Dedifferentiated amniotic fluid mesenchymal stem cell (primary cell): Measurements from ENCODE around the gene MEF2C.
A peak's percentile ranks its signal among the peaks of the same experiment; 100 is the strongest.
"Not testable (repeated sequence)": the region's sequence is repeated elsewhere in the genome, so short reads cannot be mapped to it uniquely, and the experiment has no call there.

Experiments
- DNase-seq: peaks from one replicate; pipeline ENCODE4 v3.0.0-alpha.2; 2016; ENCODE audit errors: extremely low spot score

MEF2C gene

DNA sequence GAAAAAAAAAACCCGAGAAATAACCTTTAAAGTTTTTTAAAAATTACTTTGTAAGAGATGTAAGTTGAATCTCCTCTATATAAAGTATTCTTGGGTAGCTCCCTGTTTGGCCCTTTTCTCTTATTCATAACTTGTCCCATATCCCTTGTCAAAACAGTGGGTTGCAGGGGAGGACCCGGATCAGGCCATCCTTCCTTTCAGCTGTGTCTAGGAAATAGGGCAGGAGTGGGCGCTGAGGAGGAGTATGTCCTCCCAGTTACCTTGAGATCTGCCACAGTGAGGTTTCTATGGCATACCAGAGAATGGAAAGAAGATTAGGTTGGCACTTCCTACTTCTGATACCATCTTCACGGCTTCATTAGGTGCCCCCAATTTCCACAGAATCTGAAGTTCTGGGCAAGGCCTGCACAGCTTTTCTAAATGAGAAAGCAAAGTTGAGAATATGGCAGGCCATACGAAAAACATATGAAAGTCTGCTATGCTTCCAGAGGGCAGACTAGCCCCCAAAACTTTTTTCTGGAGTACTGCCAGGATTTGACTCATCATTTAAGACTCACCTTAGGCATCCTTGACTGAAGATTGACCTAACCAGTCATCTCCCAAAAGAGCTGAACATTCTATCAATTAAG, 20.3 kb downstream of the MEF2C start:
- no peak for DNase-seq

DNA sequence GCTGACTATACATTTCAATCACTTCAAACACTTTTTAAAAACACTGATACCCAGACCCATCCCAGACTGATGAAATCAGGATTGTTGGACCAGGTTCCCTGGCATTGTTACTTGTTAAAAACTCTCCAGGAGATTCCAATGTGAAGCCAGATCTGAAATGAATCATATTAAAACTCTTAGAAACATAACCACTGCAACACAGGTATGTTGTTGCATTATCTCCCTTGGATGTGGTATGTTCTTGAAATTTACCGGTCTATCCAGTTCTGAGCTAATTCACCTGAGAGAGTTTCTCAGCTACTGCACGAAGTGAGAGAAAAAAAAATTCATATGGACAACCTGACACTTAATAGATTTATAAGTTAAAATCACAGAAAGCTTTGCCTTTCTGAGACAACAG, 21.8 kb downstream of the MEF2C start:
- DNase-seq: no peak

DNA sequence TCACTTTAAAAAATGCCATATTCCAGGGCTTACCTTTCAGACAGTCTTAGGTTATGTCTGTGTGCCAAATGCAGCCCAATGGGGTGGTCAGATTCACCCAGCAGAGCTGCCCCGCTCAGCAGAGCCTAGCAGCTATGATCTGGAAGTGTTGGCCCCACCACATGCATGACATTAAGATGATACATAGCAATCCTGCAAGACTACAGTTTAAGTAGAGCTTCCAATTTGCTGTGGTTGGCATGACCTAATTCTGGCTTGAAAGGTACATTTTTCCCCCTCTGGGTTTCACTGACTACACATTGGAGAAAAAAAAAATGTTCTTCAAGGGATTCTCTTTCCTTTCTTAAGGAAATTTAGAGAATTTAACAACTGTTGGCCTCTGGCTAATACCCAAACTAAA, 22.5 kb downstream of the MEF2C start:
- DNase-seq: no peak

DNA sequence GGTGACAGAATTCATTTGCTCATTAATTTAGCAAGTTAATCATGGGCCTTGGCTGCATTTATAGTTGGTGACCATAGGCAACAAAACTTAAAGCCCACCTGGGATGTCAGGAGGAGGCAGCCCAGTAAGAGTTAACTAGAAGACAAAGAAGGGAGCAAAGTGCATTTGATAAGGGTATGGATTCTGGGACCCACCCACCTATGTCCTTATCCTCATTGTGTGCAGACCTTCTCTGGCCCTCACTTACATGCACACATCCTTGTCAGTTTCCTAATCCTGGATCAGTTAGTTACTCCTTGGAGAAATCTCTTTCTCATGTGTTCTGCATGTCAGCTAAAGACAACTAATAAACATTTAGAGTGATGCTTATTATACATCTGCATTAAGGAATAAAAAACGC, 24.6 kb downstream of the MEF2C start:
- no peak for DNase-seq

DNA sequence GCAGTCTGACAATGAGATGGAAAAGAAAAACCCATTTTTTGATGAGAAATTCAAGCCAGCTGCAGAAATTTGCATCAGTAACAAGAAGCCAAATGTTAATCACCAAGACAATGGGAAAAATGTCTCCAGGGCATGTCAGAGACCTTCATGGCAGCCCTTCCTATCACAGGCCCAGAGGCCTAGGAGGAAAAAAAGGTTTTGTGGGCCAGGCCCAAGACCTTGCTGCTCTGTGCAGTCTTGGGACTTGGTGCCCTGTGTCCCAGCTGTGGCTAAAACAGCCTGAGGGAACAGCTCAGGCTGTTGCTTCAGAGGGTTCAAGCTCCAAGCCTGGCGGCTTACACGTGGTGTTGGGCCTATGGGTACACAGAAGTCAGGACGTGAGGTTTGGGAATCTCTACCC, 26.6 kb downstream of the MEF2C start:
- not testable (repeated sequence) for DNase-seq

DNA sequence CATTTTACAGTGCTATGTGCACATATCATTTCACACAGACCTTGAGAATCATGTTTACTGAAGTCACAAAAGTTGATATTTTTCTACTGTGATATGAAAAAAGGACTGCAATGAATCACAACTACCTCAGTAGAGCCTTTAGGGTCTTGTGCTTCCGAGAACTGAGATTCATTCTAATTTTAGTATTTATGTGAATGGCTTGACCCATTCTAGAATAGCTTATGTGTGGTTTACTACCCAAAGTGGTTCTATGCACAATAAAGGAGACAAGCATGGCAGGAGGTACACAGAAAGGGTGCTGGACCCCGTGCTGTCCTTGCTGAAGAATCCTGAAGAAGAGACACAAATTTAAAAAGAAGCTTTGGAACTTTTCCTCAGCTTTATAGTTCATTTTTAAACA, 28.2 kb downstream of the MEF2C start:
- no peak for DNase-seq

DNA sequence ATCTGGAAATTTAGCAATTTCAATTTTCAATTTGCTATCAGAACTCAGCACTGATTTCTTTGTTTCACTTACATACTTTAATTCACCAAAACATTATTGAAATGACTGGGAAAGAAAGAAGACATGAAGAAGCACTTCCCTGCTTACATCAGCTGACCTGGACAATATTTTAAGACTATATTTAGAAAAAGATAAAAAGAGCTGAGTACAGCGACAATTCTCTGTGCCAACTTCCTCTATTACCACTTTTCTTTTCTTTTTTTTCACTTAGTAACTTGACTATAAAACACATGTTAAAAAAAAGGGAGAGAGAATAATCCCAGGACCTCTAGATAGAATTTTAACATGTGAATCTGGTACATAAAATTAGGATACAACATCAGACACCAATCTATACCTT, 35.6 kb downstream of the MEF2C start:
- no peak for DNase-seq

DNA sequence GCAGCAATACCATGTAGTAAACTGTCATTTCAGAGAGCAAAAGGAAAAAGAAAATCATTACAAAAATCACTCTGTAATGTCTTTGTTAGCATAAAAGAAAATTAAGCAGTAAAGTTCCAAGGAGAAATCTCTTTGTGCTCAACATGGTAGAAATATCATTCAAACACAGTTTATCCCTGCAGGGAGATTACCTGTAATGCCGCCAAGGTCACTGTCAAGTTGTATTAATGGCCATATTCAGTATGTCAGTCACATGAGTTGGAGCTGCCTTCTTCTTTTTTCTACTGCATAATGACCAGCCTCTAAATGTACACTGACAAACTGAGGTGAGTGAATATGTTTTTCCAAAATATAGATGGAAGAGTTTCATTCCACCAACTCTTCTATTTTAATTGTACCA, 36.5 kb downstream of the MEF2C start:
- DNase-seq: no peak

DNA sequence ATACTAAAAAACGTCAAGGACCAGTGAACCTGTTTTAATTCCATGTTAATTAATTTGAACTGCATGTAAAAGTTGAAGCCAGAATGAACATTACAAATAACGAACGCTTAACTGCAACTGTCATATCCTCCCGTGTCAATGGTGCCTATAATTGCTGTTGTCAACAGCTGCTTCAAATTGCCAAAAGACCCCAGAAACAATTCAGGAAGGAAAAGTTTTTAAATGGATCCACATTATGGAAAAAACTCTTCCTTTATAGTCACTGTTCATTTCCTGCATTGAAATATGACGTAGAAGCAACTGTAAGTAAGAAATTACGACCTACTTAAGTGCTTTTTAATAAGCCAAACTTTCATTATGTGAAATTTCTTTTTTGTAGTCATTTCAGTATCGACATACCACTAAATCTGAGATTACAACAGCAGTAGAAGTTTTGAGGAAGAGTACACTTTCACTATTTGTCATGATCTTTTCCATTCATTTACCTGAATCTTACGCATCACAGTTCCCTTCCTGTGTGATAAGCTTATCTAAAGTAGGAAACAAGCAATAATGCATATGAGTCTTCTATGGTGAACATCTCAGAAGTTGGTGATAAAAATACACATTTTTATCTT, 37.8 kb downstream of the MEF2C start:
- DNase-seq: no peak

DNA sequence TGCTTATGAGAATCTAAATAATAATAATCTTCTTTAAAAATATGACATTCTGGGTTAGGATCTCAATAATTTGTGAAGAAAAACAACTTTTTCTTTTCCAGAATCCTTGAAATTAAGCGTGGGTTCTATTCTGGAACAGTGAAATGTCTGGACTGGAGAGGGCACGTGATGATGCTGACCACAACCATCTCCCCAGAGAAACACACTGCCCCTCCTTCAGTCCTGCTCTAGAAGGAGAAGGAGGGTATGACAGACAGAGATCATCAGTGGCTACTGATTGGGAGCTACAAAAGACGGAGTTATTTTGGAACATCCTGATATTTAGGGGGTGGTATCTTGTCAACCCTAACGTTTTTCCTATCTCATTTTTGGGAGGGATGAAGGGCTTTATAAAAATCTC, 40.2 kb downstream of the MEF2C start:
- no peak for DNase-seq

DNA sequence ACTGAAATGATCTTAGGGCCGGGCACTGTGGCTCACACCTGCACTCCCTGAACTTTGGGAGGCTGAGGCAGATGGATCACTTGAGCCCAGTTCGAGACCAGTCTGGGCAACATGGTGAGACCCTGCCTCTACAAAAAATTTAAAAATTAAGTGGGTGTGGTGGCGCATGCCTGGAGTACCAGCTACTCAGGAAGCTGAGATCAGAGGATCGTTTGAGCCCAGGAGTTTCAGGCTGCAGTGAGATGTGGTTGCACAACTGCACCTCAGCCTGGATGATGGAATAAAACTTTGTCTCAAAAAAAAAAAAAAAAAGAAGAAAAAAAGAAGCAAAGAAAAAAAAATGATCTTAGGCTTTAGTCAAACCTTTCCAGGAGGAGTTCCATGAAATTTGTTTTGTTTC, 41.8 kb downstream of the MEF2C start:
- no peak for DNase-seq

DNA sequence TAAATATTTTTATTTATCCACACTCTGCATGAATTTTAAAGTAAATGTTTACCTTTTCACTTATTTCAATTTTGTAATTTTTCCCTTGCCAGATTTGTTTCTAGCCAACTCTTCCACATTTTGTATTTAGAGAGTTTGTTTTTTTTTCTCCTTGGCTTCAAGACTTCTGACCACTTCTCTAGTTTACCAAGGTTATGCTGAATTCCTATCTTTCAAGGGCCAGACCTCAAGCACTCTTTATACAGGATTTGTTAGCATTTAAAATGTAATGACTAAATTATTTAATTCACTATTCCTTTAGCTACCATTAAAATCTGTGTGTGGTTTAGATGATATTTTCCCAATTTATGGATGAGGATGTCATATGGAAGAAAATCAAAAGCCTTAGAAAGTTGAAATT, 42.5 kb downstream of the MEF2C start:
- DNase-seq: no peak

DNA sequence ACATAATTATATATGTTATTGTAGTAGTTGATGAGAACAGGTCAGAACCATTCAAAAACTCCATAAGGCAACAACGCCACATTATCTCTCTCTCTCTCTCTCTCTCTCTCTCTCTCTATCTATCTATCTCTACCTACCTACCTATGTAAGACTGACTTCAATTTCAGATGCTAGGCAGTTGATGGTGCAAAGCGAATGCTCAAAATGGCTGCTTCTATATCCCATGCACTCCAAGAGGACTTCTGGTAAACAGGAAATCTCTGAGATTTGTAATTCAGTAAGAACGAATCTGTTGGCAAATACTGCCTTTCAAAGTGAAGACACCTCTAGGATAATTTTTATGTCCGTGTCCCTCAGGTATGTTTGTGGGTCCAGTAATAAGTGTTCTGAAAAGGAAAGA, 43.7 kb downstream of the MEF2C start:
- DNase-seq: no peak

DNA sequence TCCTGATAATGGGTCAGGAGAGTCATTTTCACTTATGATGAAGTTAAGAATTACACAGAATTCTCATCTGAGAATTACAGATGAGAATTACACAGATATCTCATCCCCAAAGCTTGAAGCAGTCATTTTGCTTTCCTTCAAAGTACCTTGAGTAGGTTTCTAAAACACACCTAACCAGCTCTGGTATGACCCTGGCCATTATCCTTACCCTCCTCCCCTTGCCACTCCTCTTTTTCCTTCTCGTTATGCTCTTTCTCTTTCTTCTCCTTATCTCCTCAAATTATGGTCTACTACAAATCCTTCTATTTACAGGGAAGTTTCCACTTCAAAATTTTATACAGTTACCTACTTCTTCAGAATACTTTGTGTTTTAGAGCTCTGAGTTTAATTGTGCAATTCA, 44.5 kb downstream of the MEF2C start:
- no peak for DNase-seq

DNA sequence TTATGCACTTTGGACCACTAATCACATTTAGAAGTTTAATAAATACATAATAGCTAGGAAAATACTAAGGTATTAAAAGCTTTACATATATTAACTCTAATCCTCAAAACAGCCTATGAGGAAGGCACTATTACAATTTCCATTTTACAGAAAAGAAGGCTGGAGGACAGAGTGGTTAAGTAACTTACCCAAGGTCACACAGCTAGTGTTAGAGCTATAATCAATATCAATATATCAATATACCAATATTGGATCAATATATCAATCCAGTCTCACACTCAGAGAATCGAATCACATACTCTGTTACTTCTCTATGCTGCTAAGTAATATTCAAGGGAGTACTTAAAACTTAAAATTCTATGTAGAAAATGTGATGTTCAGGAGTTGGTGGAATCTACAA, 45.2 kb downstream of the MEF2C start:
- no peak for DNase-seq

DNA sequence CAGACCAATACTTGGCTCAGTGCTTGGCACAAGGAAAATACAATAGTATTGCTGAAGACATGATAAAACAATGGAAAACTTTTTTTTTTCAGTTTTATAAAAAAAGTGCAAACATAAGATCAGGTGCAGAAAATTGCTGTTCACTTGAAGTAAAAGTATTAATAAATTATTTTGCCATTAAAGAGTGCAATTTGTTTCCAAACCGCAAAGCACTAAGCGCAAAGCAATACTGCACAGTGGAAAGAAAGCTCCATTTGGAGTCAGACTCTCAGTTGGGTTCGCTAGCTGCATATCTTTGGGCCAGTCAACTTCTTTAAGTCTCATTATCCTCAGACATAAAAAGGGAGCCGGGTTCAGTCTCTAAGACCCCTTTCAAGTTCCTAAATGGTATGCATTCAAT, 45.8 kb downstream of the MEF2C start:
- no peak for DNase-seq

DNA sequence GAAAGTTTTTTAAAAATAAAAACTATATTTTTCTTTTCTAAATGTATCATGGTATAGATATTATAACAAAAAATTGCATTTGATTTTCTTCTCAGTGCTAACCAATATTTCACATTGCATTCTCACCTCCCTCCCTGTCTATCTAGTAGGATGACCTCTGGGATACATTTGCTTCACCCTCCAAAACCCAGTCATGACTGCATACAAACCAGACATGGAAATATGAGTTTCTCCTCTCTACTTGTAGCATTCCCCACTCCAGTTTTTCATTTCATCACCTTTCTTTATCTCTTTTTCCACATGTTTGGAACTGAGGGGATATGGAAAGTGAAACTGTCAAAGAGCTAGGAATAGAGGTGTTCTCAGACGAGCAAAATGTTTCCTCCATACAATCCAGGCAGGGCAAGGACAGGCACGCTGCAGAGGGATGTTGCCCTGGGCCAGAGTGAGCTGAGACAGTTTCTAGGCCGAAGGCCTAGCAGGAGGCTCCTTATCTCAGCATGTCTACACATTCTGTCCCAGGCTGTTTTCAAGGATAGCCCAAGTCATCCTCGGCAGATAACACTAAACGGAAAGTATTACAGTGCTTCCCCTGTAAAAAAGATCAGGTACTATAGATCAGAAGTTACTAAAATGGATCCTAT, 46.7 kb downstream of the MEF2C start:
- no peak for DNase-seq

DNA sequence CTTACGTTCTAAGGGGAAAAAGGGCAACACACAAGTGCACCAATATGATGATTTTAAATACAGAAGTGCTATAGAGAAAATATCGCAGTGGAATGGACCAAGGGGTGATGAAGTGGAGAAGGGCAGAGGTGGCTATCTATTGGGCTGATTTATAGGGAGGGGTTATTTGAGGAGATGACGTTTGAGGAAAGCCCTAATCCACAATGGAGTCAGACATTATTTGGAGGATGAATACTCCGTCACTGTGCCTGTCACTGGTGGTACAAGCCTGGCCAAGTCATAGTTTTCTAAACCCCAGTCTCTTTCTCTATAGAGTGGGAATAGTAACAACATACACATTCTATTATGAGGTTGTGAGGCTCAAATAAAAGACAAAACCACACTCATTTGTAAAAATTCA, 48.5 kb downstream of the MEF2C start:
- no peak for DNase-seq

DNA sequence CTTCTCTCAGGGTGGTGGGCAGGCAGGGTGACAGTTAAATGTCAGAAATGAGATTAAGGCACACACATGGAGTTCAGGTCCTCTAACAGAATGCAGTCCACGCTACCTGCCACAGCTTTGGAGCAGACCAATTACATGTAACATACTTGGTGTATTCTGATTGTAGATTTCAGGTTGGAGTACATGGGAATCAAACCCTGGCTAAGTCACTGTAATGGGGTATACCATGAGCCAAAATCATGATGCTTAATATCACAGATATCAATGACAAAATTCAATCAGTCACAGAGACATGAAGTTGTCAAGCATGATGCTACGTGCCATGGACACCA, 48.9 kb downstream of the MEF2C start:
- no peak for DNase-seq

DNA sequence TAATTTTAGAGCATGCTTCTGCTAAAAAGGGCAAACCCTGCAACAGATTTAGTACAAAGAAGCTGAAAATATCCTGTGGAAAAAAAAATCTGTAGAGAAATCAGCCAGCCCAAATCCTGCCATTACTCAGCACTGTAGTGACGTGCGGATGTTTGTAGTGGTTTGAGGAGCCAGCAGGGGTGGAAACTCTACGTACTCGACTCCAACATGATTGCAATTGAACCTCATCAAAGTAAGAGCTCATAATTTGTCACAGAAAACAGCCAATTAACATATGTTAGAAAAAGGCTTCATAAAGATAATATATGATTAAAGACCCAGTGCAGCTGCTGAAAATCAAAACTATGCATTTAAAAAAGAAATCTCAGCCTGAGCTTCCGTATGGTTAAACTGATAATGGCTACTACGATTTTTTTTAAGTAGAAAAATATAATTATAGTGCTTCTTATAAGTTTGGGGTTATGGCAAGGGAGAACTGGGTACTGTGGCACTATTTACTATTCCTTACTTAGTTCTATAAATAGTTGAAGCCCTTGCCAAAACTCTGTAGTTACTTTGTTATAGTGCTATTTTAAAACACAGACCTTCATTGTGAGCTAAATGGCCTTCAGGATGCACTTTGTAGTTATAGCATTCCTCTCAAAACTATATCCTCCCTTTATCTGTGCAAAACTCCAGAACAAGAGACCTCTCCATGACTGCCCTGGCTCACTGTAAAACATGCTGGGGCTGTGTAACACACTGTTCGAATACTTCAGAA, 49.4 kb downstream of the MEF2C start:
- peak; percentile 71 for DNase-seq

DNA sequence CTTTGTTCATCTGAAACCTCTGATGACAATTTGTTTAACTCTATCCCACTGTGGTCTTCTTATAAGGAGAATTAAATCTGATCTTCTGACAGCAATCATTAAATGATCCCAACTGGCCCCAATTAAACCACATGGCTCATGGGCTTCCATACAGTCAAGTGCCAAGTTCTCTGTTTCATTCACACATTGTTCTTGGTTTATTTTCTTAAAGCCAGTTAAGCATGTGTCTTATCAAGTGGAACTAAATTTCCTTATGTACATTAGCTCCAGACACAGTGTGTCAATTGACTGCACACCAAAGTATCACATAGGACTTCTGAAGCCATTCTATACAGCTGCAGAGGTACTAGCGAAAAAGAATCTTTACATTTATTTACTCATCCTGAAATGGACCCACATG, 51.2 kb downstream of the MEF2C start:
- no peak for DNase-seq

DNA sequence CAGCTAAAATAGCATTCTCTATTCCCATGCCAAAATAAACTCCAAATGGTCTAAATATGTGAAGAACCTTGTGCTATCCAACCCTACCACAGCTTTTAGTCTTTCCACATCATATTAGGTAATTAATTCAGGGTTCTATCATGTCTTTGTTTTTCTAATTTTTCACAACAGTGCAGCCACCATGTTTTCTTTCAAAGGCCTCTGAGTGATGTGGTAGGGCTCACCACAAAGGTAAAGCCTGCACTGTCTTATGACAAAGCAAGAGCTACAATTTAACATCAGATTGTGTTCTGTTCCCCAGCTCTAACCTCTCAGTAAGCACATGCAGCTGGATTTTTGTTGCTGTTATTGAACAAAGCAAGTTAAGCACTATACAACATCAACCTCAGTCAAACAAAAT, 52.4 kb downstream of the MEF2C start:
- DNase-seq: no peak

DNA sequence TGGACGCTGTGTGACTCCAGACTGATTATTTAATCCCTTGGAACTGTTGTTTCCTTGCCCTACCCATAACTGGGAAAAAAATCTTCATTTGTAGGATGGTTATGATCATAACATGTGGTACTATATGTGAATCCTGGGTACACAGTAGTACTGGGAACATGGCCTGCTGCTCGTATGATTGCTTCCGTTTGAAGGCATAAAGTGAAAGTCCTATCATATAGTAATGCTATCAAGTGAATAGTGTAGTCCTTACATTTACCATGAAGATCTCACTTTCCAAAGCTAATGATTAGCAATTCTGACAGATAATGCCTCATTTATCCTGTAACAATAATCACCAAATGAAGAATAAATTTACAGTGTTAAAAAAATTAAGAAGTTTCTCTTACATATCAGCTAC, 53.2 kb downstream of the MEF2C start:
- DNase-seq: no peak
